ENCODE measurements around the gene PBX3. TPM values are rescaled to one million over a fixed set of nuclear protein-coding genes. Genes with fewer than 3 reads are reported as not detected.
A peak's percentile ranks its signal among the peaks of the same experiment; 100 is the strongest.

The PBX3 gene
- total RNA-seq, 1 donor: 27.6 TPM

DNA sequence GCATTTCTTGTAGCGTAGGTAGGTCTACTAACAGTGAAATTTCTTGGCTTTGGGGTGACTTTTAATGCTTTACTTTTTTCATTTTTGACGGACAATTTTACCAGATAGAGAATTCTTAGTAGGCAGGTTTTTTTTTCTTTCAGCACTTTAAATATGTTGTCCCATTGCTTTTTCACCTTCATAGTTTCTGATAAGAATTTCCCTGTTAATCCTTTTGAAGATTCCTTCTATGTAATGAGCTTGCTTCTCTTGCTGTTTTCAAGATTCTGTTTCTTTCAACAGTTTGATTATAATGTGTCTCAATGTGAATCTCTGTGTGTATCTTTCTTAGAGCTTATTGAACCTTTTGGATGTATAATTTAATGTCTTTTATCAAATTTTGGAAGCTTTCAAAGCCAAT is 35.5 kb downstream of the PBX3 start:
- no peak for DNase-seq (ENCODE audit: low read depth)
- H3K4me3 ChIP-seq (ENCODE audit: low read depth, low read length): no peak overlapping the region
- no peak for TF ChIP-seq CTCF (IDR thresholded peaks at IDR 0.05; ENCODE audit: insufficient read depth, low read depth, low read length)

GRCh38 chr9:125784286-125785049 is 37.3 kb downstream of the PBX3 start:
- DNase-seq (ENCODE audit: low read depth): peak; percentile 38
- no peak for TF ChIP-seq CTCF (IDR thresholded peaks at IDR 0.05; ENCODE audit: insufficient read depth, low read depth, low read length)
- H3K4me3 ChIP-seq (ENCODE audit: low read depth, low read length): no peak overlapping the region

- no peak for DNase-seq (ENCODE audit: low read depth)
- no peak for TF ChIP-seq CTCF (IDR thresholded peaks at IDR 0.05; ENCODE audit: insufficient read depth, low read depth, low read length)
- no peak overlapping the region for H3K4me3 ChIP-seq (ENCODE audit: low read depth, low read length)
These were observed 38.1 kb downstream of the PBX3 start for GRCh38 chr9:125785248-125785751.

DNA sequence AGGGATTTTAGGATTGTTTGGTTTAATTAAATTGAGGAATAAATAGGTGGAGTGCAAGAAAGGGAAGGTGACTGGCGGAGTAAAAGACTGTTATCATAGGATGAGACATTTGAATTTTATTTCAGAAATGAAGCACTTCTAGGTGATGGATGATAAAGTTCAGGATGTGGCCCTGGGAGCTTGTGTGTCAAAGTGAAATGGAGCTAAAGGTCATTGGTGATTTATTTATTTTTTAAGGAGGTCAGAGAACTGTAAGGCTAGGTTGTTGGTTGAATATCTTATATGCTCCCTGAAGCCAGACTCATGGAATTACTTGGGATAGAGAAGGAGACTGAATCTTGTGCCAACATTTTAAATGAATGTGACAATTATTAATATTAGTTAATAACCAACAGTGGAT is 40.5 kb downstream of the PBX3 start:
- DNase-seq (ENCODE audit: low read depth): no peak
- no peak for TF ChIP-seq CTCF (IDR thresholded peaks at IDR 0.05; ENCODE audit: insufficient read depth, low read depth, low read length)
- H3K4me3 ChIP-seq (ENCODE audit: low read depth, low read length): no peak overlapping the region

DNA sequence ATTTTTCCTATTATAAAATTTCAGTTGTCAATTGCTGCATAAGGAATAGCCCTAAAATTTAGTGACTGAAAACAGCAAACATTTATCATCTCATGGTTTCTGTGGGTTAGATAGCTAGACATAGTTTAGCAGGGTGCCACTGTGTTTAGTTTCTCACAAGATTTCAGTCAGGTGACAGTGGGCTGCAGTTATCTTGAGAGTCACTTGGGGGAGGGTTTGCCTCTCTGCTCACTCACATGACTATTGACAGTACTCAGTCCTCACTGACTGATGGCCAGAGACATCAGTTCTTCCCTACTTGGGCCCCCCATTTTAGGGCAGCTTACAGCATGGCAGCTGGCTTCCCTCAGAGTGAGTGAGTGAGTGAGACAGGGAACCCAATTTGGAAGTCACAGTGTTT is 42.0 kb downstream of the PBX3 start:
- no peak for DNase-seq (ENCODE audit: low read depth)
- TF ChIP-seq CTCF (IDR thresholded peaks at IDR 0.05; ENCODE audit: insufficient read depth, low read depth, low read length): no peak
- H3K4me3 ChIP-seq (ENCODE audit: low read depth, low read length): no peak overlapping the region

GRCh38 chr9:125794708-125795107 is 47.5 kb downstream of the PBX3 start:
- DNase-seq (ENCODE audit: low read depth): no peak
- no peak overlapping the region for H3K4me3 ChIP-seq (ENCODE audit: low read depth, low read length)
- no peak for TF ChIP-seq CTCF (IDR thresholded peaks at IDR 0.05; ENCODE audit: insufficient read depth, low read depth, low read length)
